SU-DHL-6 (cell line): ENCODE measurements around the gene RPRD2.
"Not testable (repeated sequence)": the region's sequence is repeated elsewhere in the genome, so short reads cannot be mapped to it uniquely, and the experiment has no call there.

Experiments used
- H2AFZ ChIP-seq: fragments of 200-600 bp; sonication (generic); 2 replicates; pipeline ENCODE4 v1.6.1; 2014; ENCODE audit warnings: low read depth, mild to moderate bottlenecking, moderate library complexity, mixed read lengths, antibody characterized with exemption, low read length; ENCODE audit not compliant: severe bottlenecking
- H3F3A ChIP-seq: fragments of 200-600 bp; shearing (Covaris generic); 2 replicates; pipeline ENCODE4 v1.6.0; 2016; ENCODE audit warnings: antibody characterized with exemption, mild to moderate bottlenecking; ENCODE audit not compliant: insufficient read depth
- H3K27ac ChIP-seq: fragments of 200-600 bp; sonication (generic); 2 replicates; pipeline ENCODE4 v1.5.1; 2016; ENCODE audit warnings: low read depth, mild to moderate bottlenecking, low read length, moderate library complexity, mixed read lengths
- H3K27me3 ChIP-seq: fragments of 200-600 bp; sonication (generic), shearing (Covaris generic); 2 replicates; pipeline ENCODE4 v1.6.0; 2014; ENCODE audit warnings: mild to moderate bottlenecking, low read length
- H3K36me3 ChIP-seq: fragments of 200-600 bp; sonication (generic); 2 replicates; pipeline ENCODE4 v1.6.1; 2014; ENCODE audit warnings: mild to moderate bottlenecking, low read length, mixed read lengths
- H3K4me2 ChIP-seq: fragments of 300-600, 200-600 bp; shearing (Covaris generic), sonication (generic); 2 replicates; pipeline ENCODE4 v1.6.0; 2014; ENCODE audit warnings: low read length, low read depth, mild to moderate bottlenecking; ENCODE audit not compliant: poor library complexity, severe bottlenecking
- H3K4me3 ChIP-seq: fragments of 200-600 bp; sonication (generic); 2 replicates; pipeline ENCODE4 v1.5.1; 2014; ENCODE audit warnings: antibody characterized with exemption, low read length, mild to moderate bottlenecking, mixed read lengths; ENCODE audit not compliant: insufficient read depth, poor library complexity, severe bottlenecking
- H3K79me2 ChIP-seq: fragments of 200-600 bp; sonication (generic); 2 replicates; pipeline ENCODE4 v1.6.1; 2014; ENCODE audit warnings: mild to moderate bottlenecking, low read length, moderate library complexity; ENCODE audit not compliant: insufficient read depth
- H3K9ac ChIP-seq: fragments of 200-600 bp; sonication (generic); 2 replicates; pipeline ENCODE4 v1.7.0; 2014; ENCODE audit warnings: mild to moderate bottlenecking, low read length
- H3K9me2 ChIP-seq: fragments of 200-600 bp; sonication (generic); replicated peaks from 2 replicates; pipeline ENCODE4 v1.6.1; 2014; ENCODE audit warnings: low read length; ENCODE audit not compliant: insufficient read depth
- H3K9me3 ChIP-seq: fragments of 200-600 bp; sonication (generic); 2 replicates; pipeline ENCODE4 v1.6.1; 2014; ENCODE audit warnings: low read length, mixed read lengths; ENCODE audit not compliant: insufficient read depth
- H4K20me1 ChIP-seq: fragments of 200-600 bp; sonication (generic); 2 replicates; pipeline ENCODE4 v1.6.1; 2014; ENCODE audit warnings: low read depth, mild to moderate bottlenecking, antibody characterized with exemption, low read length, moderate library complexity, mixed read lengths
- CTCF ChIP-seq: fragments of 200-600 bp; sonication (generic); IDR thresholded peaks from one replicate; pipeline ENCODE4 v1.5.1; 2017; ENCODE audit warnings: antibody characterized with exemption, mild to moderate bottlenecking, low read length, moderate library complexity; ENCODE audit not compliant: insufficient read depth, poor library complexity, severe bottlenecking
- EZH2phosphoT487 ChIP-seq: fragments of 200-600 bp; sonication (generic), shearing (Covaris generic); conservative IDR thresholded peaks from 2 replicates; pipeline ENCODE4 v1.6.1; 2018; ENCODE audit warnings: mild to moderate bottlenecking, antibody characterized with exemption, low read length, moderate library complexity, mixed read lengths

RPRD2 gene

GRCh38 chr1:150363426-150364230 lies at the start of gene RPRD2:
RPRD2 (plus strand) TSS chr1:150364147; CDS start chr1:150364715, 568 bp downstream.
- Histone ChIP-seq H3K9me3 (no peaks in the 10 kb centered on the region), H3K79me2 (peaks cover 45% of the 10 kb centered on the region), H3K36me3 (no peaks in the 10 kb centered on the region), H2AFZ (peak within 1 kb of the TSS; percentile 58), H3F3A (peaks cover 38% of the 10 kb centered on the region), H3K27me3 (no peaks in the 10 kb centered on the region), H3K9ac (peak within 1 kb of the TSS; percentile 87), H3K9me2 (no peaks in the 10 kb centered on the region), H3K4me3 (peak within 1 kb of the TSS; percentile 85), H3K4me2 (peak within 1 kb of the TSS; percentile 95), H4K20me1 (no peaks in the 10 kb centered on the region), H3K27ac (peak within 1 kb of the TSS; percentile 94)
- no peak for TF ChIP-seq EZH2phosphoT487
- no peak for TF ChIP-seq CTCF

GRCh38 chr1:150314691-150315090 lies 49.3 kb upstream of the RPRD2 start:
- H3K36me3 ChIP-seq, H3K79me2 ChIP-seq, H3K4me2 ChIP-seq, H2AFZ ChIP-seq, H3K9ac ChIP-seq, H3K27ac ChIP-seq, H3K9me3 ChIP-seq, H3K9me2 ChIP-seq, H4K20me1 ChIP-seq, H3K27me3 ChIP-seq, H3K4me3 ChIP-seq, H3F3A ChIP-seq: not testable (repeated sequence)

- Histone ChIP-seq H3K27me3 (no peaks in the 10 kb centered on the region), H3K4me2 (peak overlapping the region; percentile 86), H3F3A (no peaks in the 10 kb centered on the region), H3K9ac (peak overlapping the region; percentile 87; the same call in 1 of the 2 replicates), H2AFZ (peak overlapping the region; percentile 20), H3K27ac (no peak overlapping the region), H3K4me3 (peak overlapping the region; percentile 67), H3K79me2 (peaks cover 38% of the 10 kb centered on the region), H3K36me3 (peaks cover 8% of the 10 kb centered on the region), H4K20me1 (no peaks in the 10 kb centered on the region), H3K9me2 (no peaks in the 10 kb centered on the region), H3K9me3 (no peaks in the 10 kb centered on the region)
- TF ChIP-seq EZH2phosphoT487 (no peak), CTCF (no peak)
These were observed 43.3 kb upstream of the RPRD2 start for GRCh38 chr1:150320667-150320978.

DNA sequence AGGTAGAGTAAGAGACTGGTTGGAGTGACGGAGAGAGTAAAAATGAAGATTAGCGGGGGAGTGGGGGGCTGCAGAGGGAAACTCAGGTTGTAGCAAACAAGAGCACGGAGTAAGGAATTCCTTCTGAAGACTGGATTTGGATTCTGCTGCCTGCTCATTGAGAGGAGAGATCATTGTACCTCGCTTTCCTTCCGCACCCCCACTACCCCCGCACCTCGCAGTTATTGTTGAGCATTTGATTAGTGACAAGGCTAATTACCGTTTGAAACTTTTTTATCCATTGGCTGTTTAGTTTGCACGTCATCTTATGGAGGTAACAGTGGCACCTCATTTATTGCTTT lies 42.2 kb upstream of the RPRD2 start:
- Histone ChIP-seq H3K4me2 (peak overlapping the region; percentile 86), H3K27me3 (no peaks in the 10 kb centered on the region), H3K4me3 (peak overlapping the region; percentile 67), H2AFZ (peak overlapping the region; percentile 46), H3K79me2 (peaks cover 43% of the 10 kb centered on the region), H3K9me3 (no peaks in the 10 kb centered on the region), H4K20me1 (no peaks in the 10 kb centered on the region), H3K9me2 (no peaks in the 10 kb centered on the region), H3K36me3 (peaks cover 20% of the 10 kb centered on the region), H3K9ac (peak overlapping the region; percentile 87), H3K27ac (peak overlapping the region; percentile 44), H3F3A (no peaks in the 10 kb centered on the region)
- TF ChIP-seq CTCF (no peak), EZH2phosphoT487 (no peak)
